Skeletal muscle tissue (tissue), 4 donors: ENCODE measurements around the gene IFITM5. TPM values are rescaled to one million over a fixed set of nuclear protein-coding genes. Genes with fewer than 3 reads are reported as not detected.

Experiments used
- H3K27ac ChIP-seq: one replicate; pipeline ENCODE4 v1.7.0; 2013; ENCODE audit warnings: mild to moderate bottlenecking, low read depth, low read length, inconsistent platforms
- H3K27me3 ChIP-seq, 3 donors: one replicate each; pipeline ENCODE4 v1.7.0; 2013; ENCODE audit warnings: low read length in 3 of 3; ENCODE audit not compliant: control insufficient read depth in 3 of 3, insufficient read depth in 3 of 3
- H3K36me3 ChIP-seq, 3 donors: one replicate each; pipeline ENCODE4 v1.7.0; 2013; ENCODE audit warnings: low read length in 3 of 3; ENCODE audit not compliant: control insufficient read depth in 3 of 3, insufficient read depth in 3 of 3
- H3K4me1 ChIP-seq, 3 donors: one replicate each; pipeline ENCODE4 v1.7.0; 2013; ENCODE audit warnings: low read length in 3 of 3, mild to moderate bottlenecking in 3 of 3; ENCODE audit not compliant: control insufficient read depth in 3 of 3, insufficient read depth in 3 of 3
- H3K4me3 ChIP-seq, 3 donors: one replicate each; pipeline ENCODE4 v1.7.0; 2013; ENCODE audit warnings: low read length in 3 of 3
- H3K9ac ChIP-seq, 3 donors: one replicate each; pipeline ENCODE4 v1.7.0; 2013; ENCODE audit warnings: low read length in 3 of 3, mild to moderate bottlenecking in 3 of 3, moderate library complexity in 2 of 3, low read depth in 1 of 3
- H3K9me3 ChIP-seq, 3 donors: one replicate each; pipeline ENCODE4 v1.7.0; 2013; ENCODE audit warnings: low read length in 3 of 3; ENCODE audit not compliant: control insufficient read depth in 3 of 3
- total RNA-seq: library from RNA; depleted of rRNA; stranded (reverse); fragments of >200 nt; gene quantifications from one replicate; pipeline ENCODE4 v1.2.3, GENCODE V29; 2014
- donor health status: Osteomylitis.

IFITM5 gene
- not detected for total RNA-seq

DNA sequence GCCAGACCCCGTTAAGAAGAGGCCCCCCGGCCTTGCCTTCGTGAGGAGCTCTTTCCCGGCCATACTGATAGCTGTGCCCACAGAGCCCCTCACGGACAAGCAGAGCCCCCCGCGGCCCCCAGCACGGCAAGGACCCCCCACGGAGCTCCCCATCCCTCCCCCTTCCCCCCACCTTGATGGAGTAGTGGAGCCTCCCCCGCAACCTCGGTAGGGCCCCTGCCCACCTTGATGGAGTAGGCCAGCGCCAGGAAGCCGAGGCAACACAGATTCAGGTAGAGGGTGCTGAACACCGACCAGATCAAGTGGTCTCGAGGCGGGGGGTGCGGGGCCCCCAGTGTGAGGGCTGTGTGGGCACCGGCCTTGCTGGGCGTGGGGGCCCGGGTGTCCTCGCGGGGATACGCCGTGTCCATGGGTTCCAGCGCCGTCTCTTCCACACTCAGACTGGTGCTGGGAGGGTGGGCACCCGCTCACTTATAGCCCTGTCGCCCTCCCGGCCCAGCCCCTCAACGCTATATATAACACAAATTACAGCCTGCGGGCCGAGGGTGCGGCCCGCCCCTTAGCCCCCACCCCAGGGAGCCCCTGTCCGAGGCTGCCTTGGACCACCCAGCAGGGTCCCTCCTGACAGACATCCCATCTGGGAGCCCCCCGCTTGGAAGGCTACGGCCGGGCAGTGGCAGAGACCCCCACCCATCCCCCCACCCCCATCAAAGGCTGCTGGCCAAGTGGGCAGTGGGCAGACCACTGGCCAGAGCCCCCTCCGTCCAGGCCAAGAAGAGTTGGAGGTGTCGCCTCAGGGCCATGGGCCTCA is at the start of gene IFITM5:
Gene IFITM5, minus strand, starts transcription at position 446 of the 811 bp plus-strand sequence. Its CDS starts 36 bp downstream, at position 410.
- Histone ChIP-seq H3K9me3 (no peaks in the 10 kb centered on the region), H3K27ac (no peak within 1 kb of the TSS), H3K9ac (no peak within 1 kb of the TSS), H3K4me3 (no peak within 1 kb of the TSS), H3K4me1 (peaks cover 3 to 11% (median 7%) of the 10 kb centered on the region in 3 donors), H3K36me3 (peaks cover 0 to 2% (median 0%) of the 10 kb centered on the region in 3 donors), H3K27me3 (peaks cover 18 to 31% (median 30%) of the 10 kb centered on the region in 3 donors)

GRCh38 chr11:346529-346928 is 47.2 kb upstream of the IFITM5 start:
- H3K27ac ChIP-seq: no peak overlapping the region
- no peak overlapping the region for H3K9ac ChIP-seq
- no peaks in the 10 kb centered on the region for H3K36me3 ChIP-seq

GRCh38 chr11:344836-345578 is 45.7 kb upstream of the IFITM5 start:
- Histone ChIP-seq H3K4me3 (no peak overlapping the region), H3K36me3 (no peaks in the 10 kb centered on the region), H3K27ac (no peak overlapping the region), H3K9me3 (no peaks in the 10 kb centered on the region), H3K27me3 (peaks cover 0 to 3% (median 2%) of the 10 kb centered on the region in 3 donors), H3K4me1 (no peaks in the 10 kb centered on the region), H3K9ac (no peak overlapping the region)

More at GRCh38 chr11:346529-346928, 47.2 kb upstream of the IFITM5 start:
- Histone ChIP-seq H3K9me3 (no peaks in the 10 kb centered on the region), H3K4me1 (peaks cover 3 to 4% (median 4%) of the 10 kb centered on the region in 3 donors), H3K4me3 (no peak overlapping the region), H3K27me3 (peaks cover 0 to 11% (median 2%) of the 10 kb centered on the region in 3 donors)

DNA sequence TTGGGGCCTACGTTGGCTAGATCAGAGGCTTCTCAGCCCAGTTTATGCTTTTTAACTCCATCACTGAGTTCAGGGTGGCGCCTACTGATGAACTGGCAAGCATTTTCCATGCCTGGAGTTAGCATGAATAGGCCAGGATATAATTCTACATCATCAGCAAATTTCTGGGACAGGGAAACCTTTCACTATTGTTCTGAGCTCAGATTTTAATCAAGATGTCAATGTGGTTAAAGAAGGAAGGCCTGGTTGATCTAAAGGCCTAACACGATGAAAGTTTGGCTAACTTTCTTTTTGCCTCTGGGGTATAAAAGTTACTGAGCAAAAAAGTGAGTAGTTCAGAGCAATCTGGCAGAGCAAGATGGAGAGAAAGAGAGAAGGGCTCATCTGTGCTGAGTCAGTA is 43.0 kb upstream of the IFITM5 start:
- Histone ChIP-seq H3K4me1 (no peaks in the 10 kb centered on the region), H3K36me3 (no peaks in the 10 kb centered on the region), H3K9ac (no peak overlapping the region), H3K27me3 (peaks cover 0 to 2% (median 0%) of the 10 kb centered on the region in 3 donors), H3K9me3 (no peaks in the 10 kb centered on the region), H3K27ac (no peak overlapping the region), H3K4me3 (no peak overlapping the region)

DNA sequence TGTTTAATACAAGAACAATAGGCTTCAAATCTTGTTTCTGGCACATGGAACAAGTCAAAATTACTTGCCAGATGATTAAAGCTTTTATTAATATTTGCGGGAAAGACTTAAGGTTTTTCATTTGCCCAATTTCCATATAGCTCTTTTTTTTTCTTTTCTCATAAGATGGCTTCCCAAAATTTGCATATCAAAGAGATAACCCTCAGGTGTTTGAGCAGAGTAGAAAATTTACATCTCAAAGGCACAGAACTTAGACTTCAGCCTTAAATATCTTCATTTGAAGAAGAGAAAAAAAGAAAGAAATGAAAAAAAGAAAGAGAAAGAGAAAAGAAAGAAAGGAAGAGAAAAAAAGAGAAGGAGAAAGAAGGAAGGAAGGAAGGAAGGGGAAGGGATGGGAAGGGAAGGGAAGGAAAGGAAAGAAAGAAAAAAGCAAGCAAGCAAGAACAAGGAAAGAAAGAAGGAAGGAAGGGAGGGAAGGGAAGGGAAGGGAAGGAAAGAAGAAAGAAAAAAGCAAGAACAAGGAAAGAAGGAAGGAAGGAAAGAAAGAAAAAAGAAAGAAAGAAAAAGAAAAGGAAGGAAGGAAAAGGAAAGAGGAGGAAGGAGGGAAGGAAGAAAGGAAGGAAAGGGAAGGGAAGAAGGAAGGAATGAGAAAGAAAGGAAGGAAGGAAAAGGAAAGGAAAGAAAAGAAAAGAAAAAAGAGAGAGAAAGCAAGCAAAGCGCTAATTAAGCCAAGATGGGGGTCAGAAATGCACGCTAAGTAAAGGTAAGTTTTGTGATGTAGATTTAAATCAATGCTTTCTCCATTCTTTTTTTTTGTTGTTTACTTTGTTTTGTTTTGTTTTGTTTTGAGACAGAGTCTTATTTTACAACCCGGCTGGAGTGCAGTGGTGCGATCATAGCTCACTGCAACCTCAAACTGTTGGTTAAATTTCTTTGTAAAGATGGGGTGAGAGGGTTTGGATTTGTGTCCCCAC is 41.5 kb upstream of the IFITM5 start:
- H3K9me3 ChIP-seq: no peaks in the 10 kb centered on the region
- no peaks in the 10 kb centered on the region for H3K36me3 ChIP-seq
- no peak overlapping the region for H3K9ac ChIP-seq
- peaks cover 0 to under 1% (median 0%) of the 10 kb centered on the region in 3 donors for H3K27me3 ChIP-seq
- peaks cover 6 to 11% (median 10%) of the 10 kb centered on the region in 3 donors for H3K4me1 ChIP-seq
- no peak overlapping the region for H3K4me3 ChIP-seq
- no peak overlapping the region for H3K27ac ChIP-seq

DNA sequence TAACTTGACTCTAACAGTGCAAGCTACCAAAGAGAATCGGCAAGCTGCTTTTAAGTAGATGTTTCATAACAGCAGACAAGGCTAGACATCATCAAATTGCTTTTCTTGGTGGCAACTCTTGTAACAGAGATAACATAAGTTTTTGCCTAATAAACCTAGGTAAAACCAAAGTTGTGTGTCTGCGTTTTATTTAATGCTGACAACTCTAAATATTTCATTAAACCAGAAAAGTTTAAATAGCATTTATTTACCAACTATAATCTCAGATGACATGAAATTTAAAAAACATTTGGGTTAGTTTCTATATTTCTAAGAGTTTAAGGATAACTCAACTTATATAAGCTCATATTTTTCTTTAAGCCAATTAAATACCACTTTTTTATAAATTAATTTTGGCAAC is 40.6 kb upstream of the IFITM5 start:
- no peak overlapping the region for H3K4me3 ChIP-seq
- no peaks in the 10 kb centered on the region for H3K27me3 ChIP-seq
- H3K4me1 ChIP-seq: peaks cover 10 to 17% (median 16%) of the 10 kb centered on the region in 3 donors
- H3K36me3 ChIP-seq: no peaks in the 10 kb centered on the region
- H3K27ac ChIP-seq: no peak overlapping the region
- no peak overlapping the region for H3K9ac ChIP-seq
- H3K9me3 ChIP-seq: no peaks in the 10 kb centered on the region

- Histone ChIP-seq H3K36me3 (no peaks in the 10 kb centered on the region), H3K9me3 (peaks cover 0 to 2% (median 0%) of the 10 kb centered on the region in 3 donors), H3K4me1 (peaks cover 10 to 19% (median 17%) of the 10 kb centered on the region in 3 donors), H3K27me3 (peaks cover 0 to 5% (median under 1%) of the 10 kb centered on the region in 3 donors), H3K4me3 (no peak overlapping the region), H3K9ac (no peak overlapping the region), H3K27ac (no peak overlapping the region)
Observed at GRCh38 chr11:337711-338110, 38.4 kb upstream of the IFITM5 start.

- H3K27ac ChIP-seq: peak overlapping the region; percentile 79
- H3K9me3 ChIP-seq: peaks cover 0 to 2% (median 0%) of the 10 kb centered on the region in 3 donors
- peaks cover 10 to 19% (median 17%) of the 10 kb centered on the region in 3 donors for H3K4me1 ChIP-seq
- H3K4me3 ChIP-seq: peak overlapping the region in 1 of 3 donors; percentile 14
- H3K27me3 ChIP-seq: peaks cover 0 to 5% (median 2%) of the 10 kb centered on the region in 3 donors
- no peaks in the 10 kb centered on the region for H3K36me3 ChIP-seq
- peak overlapping the region in 1 of 3 donors; percentile 10 for H3K9ac ChIP-seq
Observed at GRCh38 chr11:336659-337198, 37.4 kb upstream of the IFITM5 start.
